DMS 273 treated with DMSO at 0.1 percent for 48 hours (cell line): ENCODE data around the gene NDUFB8.
A peak's percentile ranks its signal among the peaks of the same experiment; 100 is the strongest.

ENCODE experiments used
- DNase-seq: peaks from one replicate; lab custom pipeline; 2025; lab: John Stamatoyannopoulos, UW

The NDUFB8 gene

GRCh38 chr10:100506596-100507356, 22.9 kb downstream of the NDUFB8 start:
- DNase-seq = no peak

- DNase-seq = no peak
Measured at GRCh38 chr10:100505164-100505563, 24.5 kb downstream of the NDUFB8 start.

- DNase-seq = no peak
Measured at GRCh38 chr10:100504096-100504495, 25.6 kb downstream of the NDUFB8 start.

DNA sequence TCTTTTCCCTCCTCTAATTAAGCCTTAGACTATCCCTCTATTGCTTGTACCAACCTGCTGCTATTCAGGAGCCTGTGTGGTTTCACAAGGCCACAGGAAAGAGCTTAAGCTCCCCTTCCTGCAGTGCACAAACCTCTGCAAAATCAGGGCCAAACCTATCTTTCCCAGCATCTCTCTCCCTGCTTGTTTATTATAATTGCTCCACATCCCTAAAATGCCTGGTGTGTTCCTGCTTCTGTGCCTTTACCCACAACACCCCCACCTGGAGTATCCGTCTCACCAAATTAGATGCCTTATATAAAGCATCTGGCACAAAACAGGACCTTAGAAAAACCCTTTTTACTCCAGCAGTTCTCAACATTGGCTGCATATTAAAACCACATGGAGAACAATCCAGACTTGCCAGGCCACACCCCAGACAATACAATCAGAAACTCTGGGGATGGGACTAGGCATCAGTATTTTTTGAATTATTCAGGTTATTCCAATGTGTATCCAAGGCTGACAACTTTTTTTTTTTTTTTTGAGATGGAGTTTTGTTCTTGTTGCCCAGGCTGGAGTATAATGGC, 26.7 kb downstream of the NDUFB8 start:
- DNase-seq = no peak

GRCh38 chr10:100501423-100501822, 28.2 kb downstream of the NDUFB8 start:
- no peak for DNase-seq

GRCh38 chr10:100498059-100498458, 31.6 kb downstream of the NDUFB8 start:
- DNase-seq = no peak

DNA sequence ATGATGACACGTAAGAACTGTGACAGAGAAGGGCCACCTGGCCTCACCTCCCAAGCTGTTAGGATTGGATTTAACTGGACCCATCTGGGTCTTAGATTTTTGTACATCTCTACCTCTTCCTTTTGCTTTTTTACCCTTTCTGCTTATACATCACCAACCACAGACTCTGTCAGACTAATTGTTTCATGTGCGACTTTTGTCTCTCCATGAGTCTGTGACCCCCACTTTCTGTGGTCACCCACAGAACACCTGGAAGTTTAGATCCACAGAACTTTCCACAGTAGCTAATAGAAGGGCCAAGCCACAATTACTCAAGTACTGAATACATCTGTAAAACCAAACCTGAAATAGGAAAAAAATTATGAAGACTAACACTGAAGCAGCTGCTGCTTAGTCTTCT, 33.1 kb downstream of the NDUFB8 start:
- DNase-seq = no peak

DNA sequence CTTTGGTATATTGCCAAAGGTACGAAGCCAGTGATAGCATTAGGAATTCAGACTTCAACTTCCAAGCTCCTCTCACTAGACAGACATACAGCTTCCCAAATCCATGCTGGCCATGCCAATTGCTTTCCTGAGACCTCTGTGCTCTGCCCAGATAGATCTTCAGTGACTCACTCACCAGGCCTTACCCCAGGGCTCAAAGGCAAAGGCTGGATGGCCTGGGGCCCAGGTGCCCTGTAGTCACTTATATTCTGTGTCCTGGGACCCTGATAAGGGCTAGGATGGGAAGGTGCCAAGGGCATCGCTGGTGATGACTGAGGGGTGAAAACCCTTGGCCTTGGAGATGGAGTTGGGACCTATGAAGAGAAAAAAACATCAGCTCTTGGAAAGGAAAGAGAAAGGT, 39.1 kb downstream of the NDUFB8 start:
- no peak for DNase-seq

DNA sequence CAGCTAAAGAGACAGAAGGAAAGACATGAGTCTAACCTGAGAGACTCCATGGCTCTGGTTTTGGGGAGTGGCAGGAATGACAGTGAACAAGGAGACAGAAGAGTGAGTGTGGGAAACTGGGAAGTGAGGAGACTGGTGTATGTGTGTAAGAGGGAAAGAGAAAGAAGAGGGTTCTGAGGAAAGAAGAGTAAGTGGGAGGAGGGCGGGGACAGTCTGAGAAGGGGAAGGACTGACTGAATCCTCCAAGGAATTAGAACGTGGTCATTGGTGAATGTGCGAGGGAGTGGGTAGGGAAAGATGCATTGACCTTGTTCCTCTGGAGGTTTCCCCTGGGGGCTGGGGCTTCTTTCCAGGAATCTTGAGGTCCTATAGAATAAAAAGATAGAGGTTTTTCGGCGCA, 40.3 kb downstream of the NDUFB8 start:
- DNase-seq = no peak

- DNase-seq = no peak
Measured at GRCh38 chr10:100487529-100487928, 42.1 kb downstream of the NDUFB8 start.

DNA sequence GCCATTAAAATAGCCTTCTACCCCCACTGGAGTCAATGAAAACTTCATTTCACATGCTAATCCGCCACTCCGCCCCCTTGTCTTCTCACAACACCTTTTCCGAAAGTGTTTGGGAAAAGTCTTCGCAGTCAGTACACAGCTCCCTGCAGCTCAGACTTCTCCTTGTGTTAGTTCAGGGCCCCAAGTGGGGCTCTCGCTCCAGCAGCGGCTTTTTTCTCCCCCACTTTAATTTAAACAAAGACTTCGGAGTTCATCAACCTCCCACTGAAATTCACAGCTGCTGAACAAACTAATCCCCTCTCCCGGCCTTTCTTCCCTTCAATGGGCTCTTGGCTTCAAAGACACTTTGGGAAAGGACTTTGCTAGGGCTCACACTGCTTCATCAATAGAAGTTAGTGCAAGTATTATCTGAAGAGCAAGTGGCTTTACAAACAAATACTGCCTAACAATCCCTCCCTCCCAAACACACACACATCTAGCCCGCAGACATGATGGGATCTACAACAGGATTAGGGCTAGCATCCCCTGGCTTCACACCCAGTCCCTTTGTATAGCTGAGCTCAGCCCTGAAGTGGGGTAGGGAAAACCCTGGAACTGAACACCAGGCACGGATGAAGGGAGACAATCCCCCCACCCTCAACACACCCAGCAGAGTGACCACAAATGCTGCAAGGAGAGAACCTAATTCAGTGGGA, 43.7 kb downstream of the NDUFB8 start:
- no peak for DNase-seq

DNA sequence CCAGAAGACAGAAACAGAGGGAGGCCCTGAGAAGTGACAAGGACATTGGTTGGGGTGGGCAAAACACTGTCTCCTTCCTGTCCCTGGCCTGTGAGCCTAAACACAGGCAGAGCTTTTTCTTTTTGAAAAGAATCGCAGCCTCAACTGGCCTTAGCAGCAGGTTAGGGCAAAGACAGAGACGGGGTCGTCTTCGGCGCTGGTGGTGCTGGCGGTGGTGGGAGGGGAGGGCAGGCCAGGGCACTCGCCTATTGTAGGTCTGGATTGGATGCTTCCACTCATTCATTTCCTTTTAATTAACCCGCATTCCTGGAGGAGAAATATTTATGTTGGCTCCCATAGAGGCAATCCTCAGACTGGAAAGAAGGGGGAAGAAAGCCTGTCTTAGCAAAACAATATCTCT, 44.3 kb downstream of the NDUFB8 start:
- no peak for DNase-seq

DNA sequence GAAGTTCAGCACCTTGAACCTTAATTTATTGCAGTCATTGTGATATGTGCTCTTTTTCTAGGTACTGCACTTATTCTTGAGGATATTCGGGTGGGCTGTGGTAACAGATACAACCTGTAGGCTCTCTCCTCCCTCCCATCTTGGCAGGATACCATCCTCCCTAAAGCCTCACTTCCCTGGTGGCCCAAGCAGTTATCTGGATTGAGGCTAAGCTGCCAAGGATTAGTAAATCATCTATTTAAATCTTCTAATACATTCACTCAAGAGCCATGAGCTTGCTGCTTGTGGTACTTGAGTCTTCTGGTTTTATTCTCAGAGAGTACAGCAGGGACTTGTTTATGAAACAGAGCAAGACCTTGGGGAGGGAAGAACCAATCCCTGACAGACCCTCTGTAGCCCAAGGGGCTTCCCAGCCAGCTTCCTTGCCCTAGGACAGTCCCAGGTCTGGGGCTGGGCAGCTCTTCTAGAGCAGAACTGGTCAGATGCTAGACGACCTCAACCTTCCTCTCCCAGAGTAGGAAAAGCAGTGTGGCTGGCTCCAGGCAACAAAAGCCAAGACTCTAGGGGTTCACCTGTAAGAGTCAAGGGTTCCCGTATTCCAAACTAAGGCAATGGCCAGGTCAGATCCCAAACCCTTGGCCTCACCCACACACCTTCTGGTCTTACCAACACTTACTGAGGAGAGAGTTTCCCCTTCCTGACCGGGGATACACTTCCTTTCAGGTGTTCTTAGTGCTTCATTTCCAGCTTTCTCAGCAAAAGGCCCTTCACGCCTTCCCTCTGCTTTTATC, 45.6 kb downstream of the NDUFB8 start:
- DNase-seq = no peak

- DNase-seq = no peak
Measured at GRCh38 chr10:100482834-100483185, 46.9 kb downstream of the NDUFB8 start.

DNA sequence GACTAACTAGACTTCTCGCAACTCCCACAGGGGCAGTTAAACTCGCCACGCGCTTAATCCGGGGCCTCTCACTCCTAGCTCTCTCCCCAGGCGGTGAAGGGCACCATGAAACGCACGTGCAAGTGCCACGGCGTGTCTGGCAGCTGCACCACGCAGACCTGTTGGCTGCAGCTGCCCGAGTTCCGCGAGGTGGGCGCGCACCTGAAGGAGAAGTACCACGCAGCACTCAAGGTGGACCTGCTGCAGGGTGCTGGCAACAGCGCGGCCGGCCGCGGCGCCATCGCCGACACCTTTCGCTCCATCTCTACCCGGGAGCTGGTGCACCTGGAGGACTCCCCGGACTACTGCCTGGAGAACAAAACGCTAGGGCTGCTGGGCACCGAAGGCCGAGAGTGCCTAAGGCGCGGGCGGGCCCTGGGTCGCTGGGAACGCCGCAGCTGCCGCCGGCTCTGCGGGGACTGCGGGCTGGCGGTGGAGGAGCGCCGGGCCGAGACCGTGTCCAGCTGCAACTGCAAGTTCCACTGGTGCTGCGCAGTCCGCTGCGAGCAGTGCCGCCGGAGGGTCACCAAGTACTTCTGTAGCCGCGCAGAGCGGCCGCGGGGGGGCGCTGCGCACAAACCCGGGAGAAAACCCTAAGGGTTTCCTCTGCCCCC, 47.4 kb downstream of the NDUFB8 start:
- DNase-seq = no peak

DNA sequence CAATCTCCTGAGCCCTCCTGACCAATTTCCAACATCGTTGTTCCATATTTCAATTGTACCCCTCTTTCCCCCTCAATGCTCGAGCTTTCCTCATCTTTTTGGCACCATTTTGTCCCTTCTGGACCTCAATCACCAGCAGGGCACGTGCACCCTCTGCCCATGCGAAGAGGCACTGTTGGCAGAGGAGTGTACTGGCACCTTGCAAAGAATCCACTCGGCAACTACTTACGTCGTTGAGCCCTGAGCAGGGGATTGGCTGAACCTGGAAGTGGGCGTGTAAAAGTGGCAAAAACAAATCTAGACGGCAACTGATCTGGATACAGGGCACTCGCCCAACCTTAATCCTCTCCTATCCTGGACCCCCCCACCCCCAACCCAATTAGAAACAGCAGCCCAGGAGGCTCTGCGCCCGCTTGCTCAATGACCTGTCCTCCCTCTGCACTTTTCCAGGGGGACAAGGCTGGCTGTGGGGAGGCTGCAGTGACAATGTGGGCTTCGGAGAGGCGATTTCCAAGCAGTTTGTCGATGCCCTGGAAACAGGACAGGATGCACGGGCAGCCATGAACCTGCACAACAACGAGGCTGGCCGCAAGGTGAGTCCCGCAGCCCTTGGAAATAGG, 48.1 kb downstream of the NDUFB8 start:
- peak; percentile 80 for DNase-seq

DNA sequence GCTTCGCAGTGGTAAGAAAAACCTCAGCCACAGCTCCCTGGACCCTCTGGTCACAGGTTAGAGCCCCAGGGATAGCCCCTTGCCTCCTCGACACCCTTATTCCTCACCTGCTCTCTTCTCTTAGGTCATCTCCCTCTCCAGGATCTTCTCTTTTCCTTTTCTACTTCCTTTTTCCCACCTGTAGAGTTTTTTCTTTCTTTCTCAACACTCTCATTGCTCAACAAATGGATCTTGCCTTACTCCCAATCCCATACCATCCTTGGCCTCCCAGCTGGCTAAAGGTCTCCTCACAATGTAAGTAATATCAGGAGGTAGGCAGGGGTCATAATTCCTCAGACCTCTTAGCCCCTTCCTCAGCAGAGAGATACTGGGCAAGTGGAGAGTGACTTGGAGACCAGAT, 49.7 kb downstream of the NDUFB8 start:
- DNase-seq = no peak

GRCh38 chr10:100479037-100479436, 50.6 kb downstream of the NDUFB8 start:
- no peak for DNase-seq

DNA sequence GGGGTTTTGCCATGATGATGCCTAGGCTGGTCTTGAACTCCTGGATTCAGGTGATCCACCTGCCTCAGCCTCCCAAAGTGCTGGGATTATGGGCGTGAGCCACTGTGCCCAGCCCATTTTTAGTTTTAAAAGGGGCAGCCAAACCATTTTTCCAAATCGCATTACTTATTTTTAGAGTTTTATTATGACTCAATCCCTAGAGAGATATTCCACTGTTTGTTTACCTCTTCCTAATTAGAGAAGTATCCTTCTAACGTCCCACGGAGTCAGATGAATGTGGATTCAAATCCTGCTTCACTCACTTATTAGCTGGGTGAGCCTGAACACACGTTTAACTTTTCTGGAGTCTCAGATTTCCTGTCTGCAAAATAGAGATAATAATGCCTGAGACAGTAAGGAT, 51.7 kb downstream of the NDUFB8 start:
- DNase-seq = no peak
